H9 (cell line): ENCODE data around the gene CDC14A. TPM values are rescaled to one million over a fixed set of nuclear protein-coding genes. Genes with fewer than 3 reads are reported as not detected.

ENCODE experiments used
- DNase-seq: peaks from one replicate; pipeline ENCODE4 v3.0.0-alpha.2; 2017
- H2AFZ ChIP-seq: one replicate; pipeline ENCODE4 v1.6.1; 2013; ENCODE audit warnings: mild to moderate bottlenecking, low read length, control low read depth, moderate library complexity
- H2AK5ac ChIP-seq: 2 replicates; pipeline ENCODE4 v1.6.1; 2013; ENCODE audit warnings: low read length, control low read depth, mixed read lengths; ENCODE audit not compliant: insufficient read length
- H2BK120ac ChIP-seq: one replicate; pipeline ENCODE4 v1.6.1; 2013; ENCODE audit warnings: low read depth, mild to moderate bottlenecking, low read length, control low read depth, inconsistent platforms; ENCODE audit not compliant: poor library complexity, severe bottlenecking
- H2BK12ac ChIP-seq: 2 replicates; pipeline ENCODE4 v1.6.1; 2013; ENCODE audit warnings: low read length, control low read depth, mixed read lengths, low read depth; ENCODE audit not compliant: insufficient read length
- H2BK15ac ChIP-seq: 2 replicates; pipeline ENCODE4 v1.6.1; 2013; ENCODE audit warnings: low read depth, low read length, control low read depth
- H2BK20ac ChIP-seq: one replicate; pipeline ENCODE4 v1.6.1; 2013; ENCODE audit warnings: low read depth, mild to moderate bottlenecking, low read length, control low read depth, inconsistent platforms; ENCODE audit not compliant: poor library complexity, severe bottlenecking
- H2BK5ac ChIP-seq: 2 replicates; pipeline ENCODE4 v1.6.1; 2013; ENCODE audit warnings: low read length, control low read depth, mixed read lengths; ENCODE audit not compliant: insufficient read length
- H3K14ac ChIP-seq: 2 replicates; pipeline ENCODE4 v1.6.1; 2013; ENCODE audit warnings: low read length, control low read depth; ENCODE audit not compliant: insufficient read depth
- H3K18ac ChIP-seq: 2 replicates; pipeline ENCODE4 v1.6.1; 2013; ENCODE audit warnings: low read depth, mild to moderate bottlenecking, mixed read lengths, low read length, control low read depth; ENCODE audit not compliant: insufficient read length
- H3K23ac ChIP-seq: 2 replicates; pipeline ENCODE4 v1.6.1; 2013; ENCODE audit warnings: low read length, control low read depth, mixed read lengths, low read depth; ENCODE audit not compliant: insufficient read length
- H3K23me2 ChIP-seq: 2 replicates; pipeline ENCODE4 v1.6.1; 2013; ENCODE audit warnings: low read depth, mild to moderate bottlenecking, mixed read lengths, low read length, control low read depth; ENCODE audit not compliant: insufficient read length, poor library complexity, severe bottlenecking
- H3K27ac ChIP-seq: 2 replicates; pipeline ENCODE4 v1.5.1; 2013; ENCODE audit warnings: low read length, control low read depth, mixed read lengths, low read depth; ENCODE audit not compliant: insufficient read length
- H3K27me3 ChIP-seq: 2 replicates; pipeline ENCODE4 v1.6.1; 2013; ENCODE audit warnings: low read length, control low read depth, inconsistent platforms; ENCODE audit not compliant: insufficient read depth
- H3K4ac ChIP-seq: 2 replicates; pipeline ENCODE4 v1.6.1; 2013; ENCODE audit warnings: low read depth, mild to moderate bottlenecking, control low read depth, inconsistent platforms, low read length, moderate library complexity
- H3K4me1 ChIP-seq: 2 replicates; pipeline ENCODE4 v1.6.1; 2013; ENCODE audit warnings: low read length, control low read depth, inconsistent platforms; ENCODE audit not compliant: insufficient read depth
- H3K4me2 ChIP-seq: 2 replicates; pipeline ENCODE4 v1.6.1; 2013; ENCODE audit warnings: low read length, control low read depth, mixed read lengths; ENCODE audit not compliant: insufficient read length, insufficient read depth
- H3K56ac ChIP-seq: 2 replicates; pipeline ENCODE4 v1.6.1; 2013; ENCODE audit warnings: low read depth, mild to moderate bottlenecking, mixed read lengths, low read length, control low read depth; ENCODE audit not compliant: insufficient read length
- H3K79me1 ChIP-seq: 2 replicates; pipeline ENCODE4 v1.6.1; 2013; ENCODE audit warnings: low read depth, mild to moderate bottlenecking, moderate library complexity, low read length, control low read depth, inconsistent platforms; ENCODE audit not compliant: insufficient read depth, poor library complexity, severe bottlenecking
- H3K79me2 ChIP-seq: 2 replicates; pipeline ENCODE4 v1.6.1; 2013; ENCODE audit warnings: low read length, control low read depth, inconsistent platforms; ENCODE audit not compliant: insufficient read depth
- H3K9ac ChIP-seq: 2 replicates; pipeline ENCODE4 v1.6.1; 2013; ENCODE audit warnings: low read length, control low read depth, mixed read lengths; ENCODE audit not compliant: insufficient read length; ENCODE audit errors: extremely low read depth
- H3K9me3 ChIP-seq: one replicate; pipeline ENCODE4 v1.6.1; 2013; ENCODE audit warnings: low read depth, low read length, inconsistent platforms; ENCODE audit not compliant: control insufficient read depth
- H3T11ph ChIP-seq: one replicate; pipeline ENCODE4 v1.6.1; 2013; ENCODE audit warnings: mild to moderate bottlenecking, low read length, control low read depth, inconsistent platforms
- H4K20me1 ChIP-seq: one replicate; pipeline ENCODE4 v1.6.1; 2013; ENCODE audit not compliant: control insufficient read depth, insufficient read length, insufficient read depth
- H4K5ac ChIP-seq: 2 replicates; pipeline ENCODE4 v1.6.1; 2013; ENCODE audit warnings: low read depth, mild to moderate bottlenecking, mixed read lengths, low read length, control low read depth; ENCODE audit not compliant: insufficient read length
- H4K8ac ChIP-seq: replicated peaks from 2 replicates; pipeline ENCODE4 v1.6.1; 2013; ENCODE audit warnings: low read length, control low read depth, mixed read lengths, low read depth; ENCODE audit not compliant: insufficient read length
- H4K91ac ChIP-seq: 2 replicates; pipeline ENCODE4 v1.6.1; 2013; ENCODE audit warnings: low read depth, mild to moderate bottlenecking, moderate library complexity, mixed read lengths, low read length, control low read depth; ENCODE audit not compliant: insufficient read length
- H3K27ac Mint-ChIP-seq, 3 experiments: 2 replicates in 2 of 3; 3 replicates in 1 of 3; pipeline ENCODE4 v1.8.0; 2020 to 2021; ENCODE audit warnings: mixed read lengths in 3 of 3, mild to moderate bottlenecking in 1 of 3, moderate library complexity in 1 of 3
- H3K27me3 Mint-ChIP-seq: 2 replicates; pipeline ENCODE4 v1.8.0; 2021; ENCODE audit warnings: low read depth, mild to moderate bottlenecking, moderate library complexity, mixed read lengths
- H3K36me3 Mint-ChIP-seq, 3 experiments: 2 replicates in 2 of 3; 3 replicates in 1 of 3; pipeline ENCODE4 v1.8.0; 2020 to 2021; ENCODE audit warnings: low read depth in 3 of 3, mixed read lengths in 3 of 3; ENCODE audit not compliant: insufficient read depth in 1 of 3
- H3K4me1 Mint-ChIP-seq, 2 experiments: 2 replicates each; pipeline ENCODE4 v1.8.0; 2020; ENCODE audit warnings: mixed read lengths in 2 of 2
- H3K4me3 Mint-ChIP-seq, 2 experiments: 2 replicates in 1 of 2; 3 replicates in 1 of 2; pipeline ENCODE4 v1.8.0; 2020 to 2021; ENCODE audit warnings: mild to moderate bottlenecking in 2 of 2, mixed read lengths in 2 of 2, moderate library complexity in 1 of 2
- H3K9me3 Mint-ChIP-seq, 2 experiments: 2 replicates in 1 of 2; 3 replicates in 1 of 2; pipeline ENCODE4 v1.8.0; 2020; ENCODE audit warnings: mild to moderate bottlenecking in 2 of 2, mixed read lengths in 2 of 2, moderate library complexity in 1 of 2
- CTCF ChIP-seq: fragments of 200-600 bp; sonication (generic); conservative IDR thresholded peaks from 3 replicates; pipeline ENCODE4 v1.8.0; 2021; ENCODE audit warnings: antibody characterized with exemption, mild to moderate bottlenecking
- WGBS: extraction: QIAGEN DNeasy Blood & Tissue Kit; methylation state at CpG from one replicate; pipeline ENCODE4 v1.1.7; 2013; ENCODE audit warnings: missing lambda C conversion rate, low lambda C conversion rate, mixed read lengths; ENCODE audit not compliant: insufficient read length; ENCODE audit errors: extremely low coverage; 5-methylcytosine and 5-hydroxymethylcytosine counted together
- total RNA-seq: library from RNA; stranded (reverse); gene quantifications from 2 replicates; pipeline ENCODE4 v1.2.1, GENCODE V29; 2021

CDC14A gene
- total RNA-seq, 1 experiment from 2014 or later: 8.9 TPM

- Histone ChIP-seq H4K91ac (no peak overlapping the region), H2AFZ (no peak overlapping the region)
- H3K27ac Mint-ChIP-seq: no peak overlapping the region; a peak in 1 of 7 replicates
Observed at GRCh38 chr1:100322436-100323211, 29.7 kb upstream of the CDC14A start.

More at GRCh38 chr1:100322436-100323211, 29.7 kb upstream of the CDC14A start:
- Histone ChIP-seq H3K9me3 (no peaks in the 10 kb centered on the region), H4K8ac (no peak overlapping the region), H4K20me1 (no peaks in the 10 kb centered on the region), H3K23ac (no peak overlapping the region), H2BK12ac (no peak overlapping the region), H3K4ac (no peak overlapping the region), H2BK20ac (no peak overlapping the region), H2AK5ac (no peak overlapping the region), H3K27me3 (no peaks in the 10 kb centered on the region), H2BK15ac (no peak overlapping the region), H3K56ac (no peak overlapping the region), H3K4me1 (peaks cover 6% of the 10 kb centered on the region), H3K14ac (no peak overlapping the region), H3K9ac (no peak overlapping the region), H3K79me2 (no peaks in the 10 kb centered on the region), H4K5ac (no peak overlapping the region), H3K4me2 (no peak overlapping the region), H3K18ac (no peak overlapping the region), H2BK120ac (no peak overlapping the region), H3K23me2 (no peaks in the 10 kb centered on the region), H2BK5ac (no peak overlapping the region), H3K27ac (no peak overlapping the region), H3K79me1 (no peaks in the 10 kb centered on the region), H3T11ph (no peak overlapping the region)
- H3K4me3 Mint-ChIP-seq: no peak overlapping the region
- no peaks in the 10 kb centered on the region; the same call in 1 of the 2 replicates for H3K27me3 Mint-ChIP-seq
- H3K36me3 Mint-ChIP-seq: peaks cover 4 to 13% (median 8%) of the 10 kb centered on the region in 3 experiments
- no peak for DNase-seq
- H3K4me1 Mint-ChIP-seq: peaks cover 21 to 27% of the 10 kb centered on the region in 2 experiments
- H3K9me3 Mint-ChIP-seq: peaks cover 9 to 19% of the 10 kb centered on the region in 2 experiments
- TF ChIP-seq CTCF: no peak
- no CpG with 5 or more reads among the region's 1 CpG for WGBS
